Measurements from ENCODE around the gene ATP5ME. TPM values are rescaled to one million over a fixed set of nuclear protein-coding genes. Genes with fewer than 3 reads are reported as not detected.
A peak's percentile ranks its signal among the peaks of the same experiment; 100 is the strongest.

ATP5ME gene
- total and polyA plus RNA-seq, 2 of the 13 experiments (the other 11 are each of a cell fraction or from before 2014, with no cell fraction given) = 305 to 753 TPM

- TF ChIP-seq ZBTB40 (IDR thresholded peaks at IDR 0.05) (no peak), ZBTB40 (CRISPR knock-in tag; IDR thresholded peaks at IDR 0.05) (peak; percentile 35; the same call in 1 of the 2 replicates), ARID5B (CRISPR knock-in tag; IDR thresholded peaks at IDR 0.05) (peak; percentile 41; the same call in 1 of the 2 replicates), ZNF761 (CRISPR knock-in tag; conservative IDR thresholded peaks at IDR 0.05) (no peak), MAF1 (CRISPR knock-in tag; IDR thresholded peaks at IDR 0.05; ENCODE audit: borderline replicate concordance) (no peak), ZNF878 (CRISPR knock-in tag; IDR thresholded peaks at IDR 0.05) (no peak), ZNF232 (CRISPR knock-in tag; IDR thresholded peaks at IDR 0.05; ENCODE audit: borderline replicate concordance) (no peak), HOXD1 (CRISPR knock-in tag; IDR thresholded peaks at IDR 0.05) (no peak), ZNF343 (CRISPR knock-in tag; IDR thresholded peaks at IDR 0.05) (no peak), KDM5B (CRISPR knock-in tag; IDR thresholded peaks at IDR 0.05; ENCODE audit: borderline replicate concordance) (peak; percentile 38; the same call in 1 of the 2 replicates), SNRNP70 (IDR thresholded peaks at IDR 0.05; ENCODE audit: low read depth, low read length) (no peak)
These were observed 10.0 kb upstream of the ATP5ME start (continued) for GRCh38 chr4:683982-684622.

Measured in HepG2 (cell line).